Cerebellar nuclear complex (tissue), 1 donor: Measurements from ENCODE around the gene ERP44.
"Not testable (repeated sequence)": the region's sequence is repeated elsewhere in the genome, so short reads cannot be mapped to it uniquely, and the experiment has no call there.

Experiments
- DNase-seq, 2 experiments: peaks; one replicate each; lab custom pipeline; 2025; lab: John Stamatoyannopoulos, UW

ERP44 gene

DNA sequence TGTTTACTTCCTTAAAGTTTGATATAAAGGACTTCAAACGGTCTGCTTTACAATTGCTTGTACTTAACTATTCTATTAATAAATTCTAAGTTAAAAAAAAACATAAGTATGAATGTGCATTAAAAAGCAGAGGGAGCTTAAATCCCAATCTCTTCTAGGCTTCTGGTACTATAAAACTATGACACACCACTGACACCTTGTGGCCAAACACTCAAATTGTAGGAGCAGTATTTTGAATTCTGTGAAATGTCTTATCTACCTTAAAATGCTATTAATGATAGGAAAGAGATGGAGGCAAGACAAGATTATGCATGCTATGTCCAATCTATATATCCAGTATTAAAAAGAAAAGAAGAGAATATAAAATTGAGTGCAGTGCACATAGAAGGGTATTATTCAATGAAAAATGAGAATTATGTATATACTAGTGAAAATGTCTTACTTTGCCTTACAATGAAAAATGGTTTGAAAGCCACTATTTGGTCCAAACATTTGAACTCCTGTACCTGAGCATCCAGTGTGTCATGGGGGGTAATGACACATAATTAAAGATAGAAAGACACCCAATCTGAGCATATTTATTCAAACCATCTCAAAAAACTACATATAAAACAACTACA is 87.6 kb downstream of the ERP44 start:
- DNase-seq, result no peak

DNA sequence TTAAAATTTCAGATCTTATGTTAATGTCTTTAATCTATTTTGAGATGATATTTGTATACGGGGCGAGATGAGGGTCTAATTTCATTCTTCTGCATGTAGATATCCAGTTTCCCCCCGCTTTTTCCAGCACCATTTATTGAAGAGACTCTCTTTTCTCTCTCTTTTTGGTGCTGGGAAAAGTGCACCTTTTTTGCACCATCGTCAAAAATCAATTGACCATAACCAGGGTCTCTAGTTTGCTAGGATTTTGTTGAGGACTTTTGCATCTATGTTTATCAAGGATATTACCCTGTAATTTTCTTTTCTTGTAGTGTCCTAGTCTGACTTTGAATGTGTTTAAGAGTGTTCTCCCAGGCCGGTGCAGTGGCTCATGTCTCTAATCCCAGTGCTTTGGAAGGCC is 99.0 kb downstream of the ERP44 start:
- no peak for DNase-seq

GRCh38 chr9:99998866-99999265 is 99.9 kb downstream of the ERP44 start:
- no peak for DNase-seq

DNA sequence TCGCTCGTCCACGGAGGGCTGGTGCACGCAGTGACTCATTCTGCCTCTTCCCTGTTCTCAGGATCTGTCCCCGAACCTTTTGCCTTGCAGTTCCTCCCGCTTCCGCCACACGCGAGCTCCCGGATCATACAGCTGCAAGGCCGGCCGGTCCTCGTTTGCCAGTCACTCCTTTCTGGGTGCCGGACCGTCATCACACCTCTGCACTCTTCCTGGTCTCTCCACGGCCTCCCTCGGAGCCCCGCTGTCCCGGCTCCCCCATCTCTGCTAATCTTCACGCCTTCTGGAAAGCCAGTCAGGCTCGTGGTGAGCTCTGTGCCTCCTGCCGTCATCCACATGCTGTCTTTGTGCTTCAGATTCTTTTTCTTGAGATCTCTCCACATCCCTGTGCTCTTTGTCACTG is 100.5 kb downstream of the ERP44 start:
- DNase-seq, result no peak

DNA sequence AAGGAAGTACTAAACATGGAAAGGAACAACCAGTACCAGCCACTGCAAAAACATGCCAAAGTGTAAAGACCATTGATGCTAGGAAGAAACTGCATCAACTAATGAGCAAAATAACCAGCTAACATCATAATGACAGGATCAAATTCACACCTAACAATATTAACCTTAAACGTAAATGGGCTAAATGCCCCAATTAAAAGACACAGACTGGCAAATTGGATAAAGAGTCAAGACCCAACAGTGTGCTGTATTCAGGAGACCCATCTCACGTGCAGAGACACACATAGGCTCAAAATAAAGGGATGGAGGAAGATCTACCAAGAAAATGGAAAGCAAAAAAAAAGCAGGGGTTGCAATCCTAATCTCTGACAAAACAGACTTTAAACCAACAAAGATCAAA is 108.3 kb downstream of the ERP44 start:
- DNase-seq, result not testable (repeated sequence)

GRCh38 chr9:99986642-99987041 is 112.2 kb downstream of the ERP44 start:
- DNase-seq, result no peak

DNA sequence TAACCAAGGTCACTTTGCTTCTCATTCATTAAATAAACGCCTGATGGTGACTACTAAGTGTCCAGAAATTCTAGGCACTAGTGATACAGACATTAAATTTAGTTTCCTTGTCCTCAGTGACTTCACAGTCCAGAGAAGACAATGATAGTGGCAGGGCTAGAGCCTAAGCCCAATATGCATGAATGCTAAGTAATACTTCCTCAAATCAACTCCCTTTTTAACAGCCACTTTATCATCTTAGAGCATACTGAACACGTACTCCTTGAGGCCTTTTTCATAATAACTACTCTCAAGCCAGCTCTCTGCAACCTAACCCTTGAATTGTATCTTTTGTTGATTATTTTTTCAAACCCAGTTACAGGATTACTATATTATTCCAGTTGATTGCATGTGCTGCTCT is 118.2 kb downstream of the ERP44 start:
- no peak for DNase-seq

- DNase-seq, result no peak
These were observed 120.6 kb downstream of the ERP44 start for GRCh38 chr9:99978221-99978620.

- no peak for DNase-seq
These were observed 121.6 kb downstream of the ERP44 start for GRCh38 chr9:99977033-99977792.

DNA sequence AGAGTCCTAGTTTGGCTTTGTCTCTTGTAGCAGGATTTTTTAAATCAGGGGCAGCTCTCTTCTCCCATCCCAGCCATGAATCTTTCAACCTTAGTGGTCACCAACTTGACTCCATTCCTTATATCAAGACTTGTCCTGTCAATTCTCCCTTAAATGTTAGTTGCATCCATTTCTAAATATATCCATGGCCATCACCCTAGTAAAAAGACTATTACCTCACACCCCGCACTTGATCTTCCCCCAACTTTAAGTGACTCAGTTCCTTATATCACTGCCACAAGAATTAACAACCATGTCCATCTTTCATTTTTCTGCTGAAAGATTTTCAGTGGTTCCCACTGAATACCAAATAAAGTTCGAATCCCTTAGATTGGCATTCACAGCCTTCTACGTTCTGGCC is 125.3 kb downstream of the ERP44 start:
- no peak for DNase-seq

GRCh38 chr9:99971410-99971809 is 127.4 kb downstream of the ERP44 start:
- no peak for DNase-seq

DNA sequence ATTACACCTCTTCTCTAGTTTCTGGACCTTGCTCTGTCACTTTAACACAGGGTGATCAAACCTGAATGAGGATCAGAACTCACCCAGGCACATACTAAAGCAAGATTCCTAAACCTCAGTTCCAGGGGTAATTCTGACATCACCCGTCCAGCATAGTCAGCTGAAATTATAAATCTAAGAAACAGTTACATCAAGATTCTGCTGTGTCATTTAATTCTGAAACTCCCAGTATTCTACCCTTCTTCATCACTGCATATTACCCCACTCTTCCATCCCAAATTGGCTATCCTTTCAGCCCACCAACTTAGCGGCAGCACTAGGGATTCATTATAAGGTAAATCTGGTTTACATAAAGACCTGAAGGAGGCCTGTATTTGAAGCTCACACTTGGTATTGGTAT is 128.3 kb downstream of the ERP44 start:
- DNase-seq, result no peak

DNA sequence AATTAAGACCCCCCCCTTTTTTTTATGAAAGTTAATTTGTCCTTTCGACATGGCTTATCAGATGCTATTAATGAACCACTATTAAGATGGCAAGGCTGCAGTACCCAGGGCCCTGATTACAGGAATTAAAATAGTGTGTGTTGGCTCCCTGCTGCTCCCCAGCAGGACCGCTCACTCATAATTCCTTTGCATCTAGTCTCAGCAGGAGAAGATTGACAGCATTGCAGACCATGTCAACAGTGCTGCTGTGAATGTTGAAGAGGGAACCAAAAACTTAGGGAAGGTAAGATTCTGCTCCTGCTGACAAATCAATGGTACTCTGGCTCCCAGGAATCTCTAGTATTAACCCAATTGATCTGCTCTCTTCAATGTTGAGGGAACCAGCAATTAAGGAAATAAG is 131.3 kb downstream of the ERP44 start:
- no peak for DNase-seq

- DNase-seq, result no peak
These were observed 132.1 kb downstream of the ERP44 start for GRCh38 chr9:99966716-99967115.

- no peak for DNase-seq
These were observed 132.8 kb downstream of the ERP44 start for GRCh38 chr9:99966001-99966400.

DNA sequence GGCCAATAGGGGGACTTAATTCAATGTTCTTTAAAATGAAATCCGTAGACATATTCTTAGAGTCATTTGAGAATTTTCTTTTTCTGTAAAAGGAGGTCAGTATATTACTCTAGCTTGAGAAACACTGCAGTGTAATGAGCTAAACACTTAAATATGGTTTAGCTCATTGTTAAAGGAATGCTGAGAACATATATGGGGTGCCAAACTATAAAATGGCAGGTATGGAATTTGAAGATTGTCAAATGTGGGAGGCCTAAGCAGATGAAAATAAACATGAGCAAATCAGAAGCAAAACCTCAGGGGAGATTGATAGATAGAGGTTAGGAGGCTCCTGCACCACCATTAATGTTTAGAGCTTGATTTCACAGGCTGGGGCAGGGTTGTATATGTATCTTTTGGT is 134.5 kb downstream of the ERP44 start:
- no peak for DNase-seq

DNA sequence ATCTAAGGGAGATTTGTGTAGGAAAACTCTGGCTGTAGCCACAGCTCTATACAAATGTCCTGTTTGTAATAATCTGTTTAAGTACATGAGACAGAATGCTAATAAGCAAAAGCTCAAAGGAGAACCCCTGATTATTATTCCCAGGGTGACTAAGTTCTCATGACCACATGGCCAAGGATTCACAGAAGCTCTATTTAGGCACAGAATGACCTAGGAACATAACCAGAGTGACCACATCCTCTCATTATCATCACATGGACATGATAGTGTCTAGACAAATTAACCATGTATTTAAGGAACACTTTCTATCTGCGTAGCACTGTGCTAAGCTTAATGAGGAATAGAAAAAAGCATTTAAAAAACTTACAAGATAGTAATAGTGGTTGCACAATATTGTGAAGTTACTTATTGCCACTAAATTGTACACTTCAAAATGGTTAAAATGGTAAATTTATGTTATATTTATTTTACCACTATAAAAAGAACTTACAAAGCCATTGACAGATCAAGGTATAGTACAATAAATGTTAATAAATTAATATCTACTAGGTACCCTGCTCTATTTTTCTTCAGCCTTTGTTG is 136.0 kb downstream of the ERP44 start:
- DNase-seq, result no peak

DNA sequence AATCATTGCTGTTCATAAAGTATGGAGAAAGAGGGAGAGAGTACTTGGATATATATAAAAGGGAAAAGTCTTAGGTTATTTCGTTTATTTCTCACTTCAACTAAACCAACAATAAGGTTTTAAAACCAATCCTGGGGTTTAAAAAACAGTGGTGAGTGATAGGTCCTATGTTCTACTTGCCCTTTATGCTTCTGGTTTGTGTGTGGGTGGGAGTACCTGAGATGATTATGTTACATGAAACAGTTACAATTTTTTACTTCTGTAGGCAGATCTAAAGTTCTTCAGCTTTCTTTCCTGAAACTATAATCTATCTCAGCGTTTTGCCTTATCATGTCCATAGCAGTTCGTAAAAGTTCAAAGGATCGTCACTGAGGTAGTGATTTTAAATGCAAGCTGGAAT is 143.2 kb downstream of the ERP44 start:
- DNase-seq, result no peak

DNA sequence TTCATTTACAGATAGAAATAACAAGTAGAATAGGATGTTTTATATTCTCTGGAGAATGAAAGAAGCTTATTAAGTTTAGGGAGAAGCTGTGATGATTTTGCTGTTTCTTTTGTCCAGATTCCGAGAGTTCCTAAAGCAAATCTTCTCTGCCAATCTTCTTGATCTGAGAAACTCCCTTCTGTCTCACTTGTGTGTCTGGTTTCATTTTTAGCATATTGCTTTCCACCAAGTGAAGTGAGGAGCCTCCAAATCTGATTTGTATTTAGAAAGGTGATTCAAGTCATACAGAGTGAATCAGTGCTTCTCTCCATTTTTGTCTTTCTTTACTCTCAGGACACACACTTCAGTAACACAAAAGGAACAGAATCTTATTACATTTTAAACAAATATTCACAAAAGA is 144.0 kb downstream of the ERP44 start:
- DNase-seq, result no peak

DNA sequence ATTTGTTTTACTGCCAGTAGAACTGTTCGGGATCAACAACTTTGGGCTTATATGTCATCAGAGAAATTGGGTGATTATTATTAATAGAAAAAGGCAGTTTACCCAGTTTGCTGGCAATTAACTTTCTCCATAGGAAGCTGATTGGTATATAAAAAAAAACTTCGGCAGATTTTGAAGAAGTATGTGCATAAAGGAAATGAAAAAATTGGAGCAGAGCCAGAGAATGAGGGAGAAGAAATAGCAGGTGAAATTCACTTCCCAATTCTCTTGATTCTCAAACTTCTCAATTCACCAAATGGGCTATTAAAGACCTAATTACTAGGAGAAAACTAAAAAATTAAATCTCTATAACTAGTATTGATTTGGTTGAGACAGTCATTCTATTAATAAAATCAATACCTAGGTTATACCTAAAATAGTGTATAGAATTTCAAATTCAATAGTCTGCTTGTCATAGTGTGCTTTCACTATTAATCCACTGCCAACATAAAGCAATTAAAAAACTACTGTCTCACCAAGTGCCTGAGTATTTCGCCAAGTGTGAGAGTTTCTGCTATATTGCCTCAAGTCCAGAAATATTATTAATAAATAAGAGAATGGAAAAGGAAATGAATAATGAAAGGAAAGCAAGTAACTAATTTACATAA is 144.8 kb downstream of the ERP44 start:
- DNase-seq, result no peak

GRCh38 chr9:99948896-99949295 is 149.9 kb downstream of the ERP44 start:
- DNase-seq, result no peak

DNA sequence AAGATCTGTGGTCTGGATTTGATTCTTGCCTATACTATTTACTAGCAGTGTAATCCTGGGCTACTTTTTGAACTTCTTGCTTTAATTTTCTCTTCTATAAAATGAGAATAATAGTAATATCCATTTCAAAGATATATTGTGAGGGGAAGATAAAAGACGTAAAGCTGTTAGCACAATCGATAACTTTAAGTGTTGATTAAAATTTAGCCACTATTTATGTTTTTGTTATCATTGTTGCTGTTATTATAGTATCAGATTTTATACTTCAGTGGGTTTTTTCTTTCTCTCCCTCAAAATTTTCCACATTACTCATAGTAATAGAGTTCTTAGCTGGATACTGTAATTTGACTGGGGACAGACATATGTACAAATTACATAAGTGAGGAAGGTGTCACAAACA is 150.3 kb downstream of the ERP44 start:
- no peak for DNase-seq

GRCh38 chr9:99947395-99947794 is 151.4 kb downstream of the ERP44 start:
- DNase-seq, result no peak
